ENCODE data around the gene INSR.
A peak's percentile ranks its signal among the peaks of the same experiment; 100 is the strongest.

Gene INSR

DNA sequence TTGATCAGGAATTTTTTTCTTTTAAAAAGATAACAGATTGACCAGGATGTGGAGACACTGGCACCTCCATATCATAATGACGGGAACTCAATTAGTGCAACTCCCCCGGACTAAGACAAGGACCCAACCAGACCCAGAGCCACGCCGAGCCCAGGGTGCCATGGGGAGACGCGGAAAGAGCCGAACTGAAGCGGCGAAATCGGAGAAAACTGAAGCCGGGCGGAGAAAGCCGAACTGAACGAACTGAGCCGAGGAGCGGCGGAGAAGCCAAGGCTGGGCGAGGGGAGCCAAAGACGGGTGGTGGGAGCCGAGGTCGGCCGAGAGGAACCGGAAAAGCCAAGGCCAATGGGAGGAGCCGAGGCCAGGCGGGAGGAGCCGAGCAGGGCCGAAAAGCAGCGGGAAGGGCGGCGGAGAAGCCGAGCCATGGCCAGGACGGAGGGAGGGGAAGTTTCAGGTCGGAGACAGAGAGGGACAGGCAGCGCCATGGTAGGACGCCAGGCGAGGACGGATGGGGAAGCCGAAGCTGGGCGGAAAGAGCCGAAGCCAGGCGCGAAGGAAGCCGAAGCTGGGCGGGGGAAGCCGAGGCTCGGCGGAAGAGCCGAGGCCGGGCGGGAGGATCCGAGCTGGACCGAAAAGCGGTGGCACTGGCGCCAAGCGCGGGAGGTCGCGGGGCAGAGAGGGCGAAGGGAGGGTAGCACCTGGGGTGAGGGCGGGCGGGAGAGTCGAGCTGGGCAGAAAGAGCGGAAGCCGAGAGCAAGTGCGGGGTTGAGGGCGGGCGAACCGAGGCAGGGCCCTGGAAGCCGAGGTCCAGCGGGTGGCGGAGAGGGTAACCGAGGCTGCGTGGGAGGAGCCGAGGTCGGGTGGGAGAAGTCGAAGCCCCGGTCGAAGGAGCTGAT, 195.3 kb downstream of the INSR start:
- TF ChIP-seq, protein P1, sequence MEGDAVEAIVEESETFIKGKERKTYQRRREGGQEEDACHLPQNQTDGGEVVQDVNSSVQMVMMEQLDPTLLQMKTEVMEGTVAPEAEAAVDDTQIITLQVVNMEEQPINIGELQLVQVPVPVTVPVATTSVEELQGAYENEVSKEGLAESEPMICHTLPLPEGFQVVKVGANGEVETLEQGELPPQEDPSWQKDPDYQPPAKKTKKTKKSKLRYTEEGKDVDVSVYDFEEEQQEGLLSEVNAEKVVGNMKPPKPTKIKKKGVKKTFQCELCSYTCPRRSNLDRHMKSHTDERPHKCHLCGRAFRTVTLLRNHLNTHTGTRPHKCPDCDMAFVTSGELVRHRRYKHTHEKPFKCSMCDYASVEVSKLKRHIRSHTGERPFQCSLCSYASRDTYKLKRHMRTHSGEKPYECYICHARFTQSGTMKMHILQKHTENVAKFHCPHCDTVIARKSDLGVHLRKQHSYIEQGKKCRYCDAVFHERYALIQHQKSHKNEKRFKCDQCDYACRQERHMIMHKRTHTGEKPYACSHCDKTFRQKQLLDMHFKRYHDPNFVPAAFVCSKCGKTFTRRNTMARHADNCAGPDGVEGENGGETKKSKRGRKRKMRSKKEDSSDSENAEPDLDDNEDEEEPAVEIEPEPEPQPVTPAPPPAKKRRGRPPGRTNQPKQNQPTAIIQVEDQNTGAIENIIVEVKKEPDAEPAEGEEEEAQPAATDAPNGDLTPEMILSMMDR (conservative IDR thresholded peaks at IDR 0.05; ENCODE audit: control insufficient read depth, insufficient read depth, low read depth, low read length) = no peak
- H3K4me3 ChIP-seq (ENCODE audit: control insufficient read depth, low read depth, low read length) = peak overlapping the region; percentile 66
- DNase-seq (ENCODE audit: low read depth) = peak; percentile 86

- TF ChIP-seq, protein P1 (conservative IDR thresholded peaks at IDR 0.05; ENCODE audit: control insufficient read depth, insufficient read depth, low read depth, low read length) = no peak
- peak overlapping the region; percentile 66 for H3K4me3 ChIP-seq (ENCODE audit: control insufficient read depth, low read depth, low read length)
- DNase-seq (ENCODE audit: low read depth) = no peak
Observed at GRCh38 chr19:7098096-7098495, 196.1 kb downstream of the INSR start.

- TF ChIP-seq, protein P1 (conservative IDR thresholded peaks at IDR 0.05; ENCODE audit: control insufficient read depth, insufficient read depth, low read depth, low read length) = no peak
- H3K4me3 ChIP-seq (ENCODE audit: control insufficient read depth, low read depth, low read length) = no peak overlapping the region
- DNase-seq (ENCODE audit: low read depth) = no peak
Observed at GRCh38 chr19:7088999-7089398, 205.2 kb downstream of the INSR start.

GRCh38 chr19:7083076-7083956, 210.9 kb downstream of the INSR start:
- peak; percentile 56 for DNase-seq (ENCODE audit: low read depth)
- TF ChIP-seq, protein P1 (conservative IDR thresholded peaks at IDR 0.05; ENCODE audit: control insufficient read depth, insufficient read depth, low read depth, low read length) = no peak
- H3K4me3 ChIP-seq (ENCODE audit: control insufficient read depth, low read depth, low read length) = no peak overlapping the region

DNA sequence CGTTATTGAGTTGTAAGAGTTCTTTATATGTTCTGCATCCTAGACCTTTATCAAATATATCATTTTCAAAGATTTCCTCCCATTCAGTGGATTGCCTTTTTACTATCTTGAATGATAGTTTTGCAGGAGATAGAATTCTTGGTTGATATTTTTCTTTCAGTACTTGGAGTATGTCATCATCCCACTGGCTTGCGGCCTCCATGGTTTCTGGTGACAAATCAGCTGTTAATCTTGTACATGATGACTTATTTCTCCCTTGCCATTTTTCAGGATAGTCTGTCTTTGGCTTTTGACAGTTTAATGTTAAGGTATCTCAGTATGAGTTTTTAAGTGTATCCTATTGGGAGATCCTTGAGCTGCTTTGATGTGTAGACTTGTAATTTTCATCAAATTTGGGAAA, 216.2 kb downstream of the INSR start:
- H3K4me3 ChIP-seq (ENCODE audit: control insufficient read depth, low read depth, low read length) = no peak overlapping the region
- TF ChIP-seq, protein P1 (conservative IDR thresholded peaks at IDR 0.05; ENCODE audit: control insufficient read depth, insufficient read depth, low read depth, low read length) = no peak
- no peak for DNase-seq (ENCODE audit: low read depth)

- TF ChIP-seq, protein P1 (conservative IDR thresholded peaks at IDR 0.05; ENCODE audit: control insufficient read depth, insufficient read depth, low read depth, low read length) = no peak
- H3K4me3 ChIP-seq (ENCODE audit: control insufficient read depth, low read depth, low read length) = no peak overlapping the region
Observed at GRCh38 chr19:7076151-7076550, 218.1 kb downstream of the INSR start.

More at GRCh38 chr19:7076151-7076550, 218.1 kb downstream of the INSR start:
- DNase-seq (ENCODE audit: low read depth) = no peak

All from fibroblast of mammary gland (primary cell).